AG04449 (cell line): ENCODE measurements around the gene ZBTB32.

ENCODE experiments used
- CTCF ChIA-PET: fragments of 350-600 bp; formaldehyde crosslinking; extraction: SDS; loops from one replicate; lab custom pipeline; 2021; ENCODE audit warnings: antibody characterized with exemption; lab: Yijun Ruan, JAX
- POLR2A ChIA-PET: fragments of 400-600, 350-600 bp; formaldehyde crosslinking; extraction: SDS; loops from one replicate; lab custom pipeline; 2020; ENCODE audit warnings: antibody characterized with exemption, inconsistent platforms; lab: Yijun Ruan, JAX
- DNase-seq: peaks from one replicate; pipeline ENCODE4 v3.0.0-alpha.2; 2010; ENCODE audit warnings: low read depth, low spot score
- H3K4me3 ChIP-seq: 2 replicates; pipeline ENCODE4 v1.5.1; 2011; ENCODE audit warnings: low read depth, mild to moderate bottlenecking, control low read depth, low read length
- TF ChIP-seq, protein P1 (sequence below): IDR thresholded peaks from one replicate; pipeline ENCODE4 v1.5.1; 2011; ENCODE audit warnings: mild to moderate bottlenecking, moderate library complexity, low read length, control low read depth, inconsistent platforms; ENCODE audit not compliant: insufficient read depth; ENCODE audit errors: missing control alignments

The ZBTB32 gene

DNA sequence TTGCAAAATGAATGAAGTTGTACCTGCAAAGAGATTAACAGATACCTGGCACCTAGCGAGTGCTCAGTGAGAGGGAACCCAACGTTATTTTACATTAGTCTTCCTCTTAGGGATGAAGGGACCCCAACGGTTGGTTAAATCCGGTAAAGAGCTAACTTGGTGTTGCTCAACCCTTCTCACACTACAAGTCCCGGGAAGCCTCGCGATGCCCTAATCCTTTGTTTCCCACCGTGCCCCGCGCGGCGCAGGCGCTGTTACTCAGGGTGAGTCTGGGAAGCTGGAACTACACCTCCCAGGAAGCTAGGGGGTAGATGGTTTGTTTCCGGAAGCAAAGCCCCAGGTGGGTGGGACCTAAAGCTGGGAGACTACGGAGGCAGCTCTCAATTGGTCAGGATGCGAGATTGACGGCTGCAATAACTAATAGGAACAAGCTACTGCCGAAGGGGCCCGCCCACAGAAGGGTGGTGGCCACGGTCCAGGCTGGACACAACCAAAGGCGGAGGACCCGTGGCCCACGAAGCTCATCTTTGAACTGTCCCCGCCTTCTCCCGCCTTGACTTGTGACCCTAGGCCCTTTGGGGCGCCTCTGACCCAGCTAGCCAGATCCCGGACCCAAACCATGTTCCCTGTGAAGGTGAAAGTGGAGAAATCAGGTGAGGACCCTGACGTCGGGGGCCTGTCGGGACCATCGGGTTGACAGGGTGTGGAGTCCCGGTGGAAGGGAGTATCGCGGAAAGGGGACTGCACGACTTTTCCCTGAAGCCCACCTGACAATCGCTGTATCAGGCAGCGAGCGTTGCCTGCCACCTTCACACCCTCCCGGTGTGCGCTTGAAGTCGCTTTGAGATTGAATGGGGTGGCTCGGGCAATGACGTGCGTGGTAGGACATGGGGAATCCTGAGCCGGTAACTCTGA is 44.0 kb downstream of the ZBTB32 start, which contains the start of gene LIN37:
Gene LIN37 (plus strand): TSS at position 471 of the 915 bp plus-strand sequence. CDS start 149 bp downstream, at position 620.
- ChIA-PET CTCF (interaction anchor here (0.8 to 1.6 kb wide), 5 partner anchors 8 to 183 kb away, joined by 3 to 5 read pairs (median 3); no protein-coding TSS in a partner anchor), POLR2A (interaction anchor here (0.8 to 1.3 kb wide), 6 partner anchors 8 to 100 kb away, joined by 3 to 14 read pairs (median 4); partner anchors contain the start of genes COX6B1, HSPB6 and PROSER3)
- H3K4me3 ChIP-seq, result peak within 1 kb of the TSS; percentile 100
- TF ChIP-seq, protein P1, sequence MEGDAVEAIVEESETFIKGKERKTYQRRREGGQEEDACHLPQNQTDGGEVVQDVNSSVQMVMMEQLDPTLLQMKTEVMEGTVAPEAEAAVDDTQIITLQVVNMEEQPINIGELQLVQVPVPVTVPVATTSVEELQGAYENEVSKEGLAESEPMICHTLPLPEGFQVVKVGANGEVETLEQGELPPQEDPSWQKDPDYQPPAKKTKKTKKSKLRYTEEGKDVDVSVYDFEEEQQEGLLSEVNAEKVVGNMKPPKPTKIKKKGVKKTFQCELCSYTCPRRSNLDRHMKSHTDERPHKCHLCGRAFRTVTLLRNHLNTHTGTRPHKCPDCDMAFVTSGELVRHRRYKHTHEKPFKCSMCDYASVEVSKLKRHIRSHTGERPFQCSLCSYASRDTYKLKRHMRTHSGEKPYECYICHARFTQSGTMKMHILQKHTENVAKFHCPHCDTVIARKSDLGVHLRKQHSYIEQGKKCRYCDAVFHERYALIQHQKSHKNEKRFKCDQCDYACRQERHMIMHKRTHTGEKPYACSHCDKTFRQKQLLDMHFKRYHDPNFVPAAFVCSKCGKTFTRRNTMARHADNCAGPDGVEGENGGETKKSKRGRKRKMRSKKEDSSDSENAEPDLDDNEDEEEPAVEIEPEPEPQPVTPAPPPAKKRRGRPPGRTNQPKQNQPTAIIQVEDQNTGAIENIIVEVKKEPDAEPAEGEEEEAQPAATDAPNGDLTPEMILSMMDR, result no peak
- DNase-seq, result peak; percentile 98

GRCh38 chr19:35750167-35750566 is 45.8 kb downstream of the ZBTB32 start:
- no peak for DNase-seq
- CTCF ChIA-PET, result interaction anchor here (1.0 kb wide), 1 partner anchor 10 kb away, joined by 3 read pairs; no protein-coding TSS in a partner anchor
- TF ChIP-seq, protein P1, result no peak
- POLR2A ChIA-PET, result no interaction called here
- H3K4me3 ChIP-seq, result no peak overlapping the region

DNA sequence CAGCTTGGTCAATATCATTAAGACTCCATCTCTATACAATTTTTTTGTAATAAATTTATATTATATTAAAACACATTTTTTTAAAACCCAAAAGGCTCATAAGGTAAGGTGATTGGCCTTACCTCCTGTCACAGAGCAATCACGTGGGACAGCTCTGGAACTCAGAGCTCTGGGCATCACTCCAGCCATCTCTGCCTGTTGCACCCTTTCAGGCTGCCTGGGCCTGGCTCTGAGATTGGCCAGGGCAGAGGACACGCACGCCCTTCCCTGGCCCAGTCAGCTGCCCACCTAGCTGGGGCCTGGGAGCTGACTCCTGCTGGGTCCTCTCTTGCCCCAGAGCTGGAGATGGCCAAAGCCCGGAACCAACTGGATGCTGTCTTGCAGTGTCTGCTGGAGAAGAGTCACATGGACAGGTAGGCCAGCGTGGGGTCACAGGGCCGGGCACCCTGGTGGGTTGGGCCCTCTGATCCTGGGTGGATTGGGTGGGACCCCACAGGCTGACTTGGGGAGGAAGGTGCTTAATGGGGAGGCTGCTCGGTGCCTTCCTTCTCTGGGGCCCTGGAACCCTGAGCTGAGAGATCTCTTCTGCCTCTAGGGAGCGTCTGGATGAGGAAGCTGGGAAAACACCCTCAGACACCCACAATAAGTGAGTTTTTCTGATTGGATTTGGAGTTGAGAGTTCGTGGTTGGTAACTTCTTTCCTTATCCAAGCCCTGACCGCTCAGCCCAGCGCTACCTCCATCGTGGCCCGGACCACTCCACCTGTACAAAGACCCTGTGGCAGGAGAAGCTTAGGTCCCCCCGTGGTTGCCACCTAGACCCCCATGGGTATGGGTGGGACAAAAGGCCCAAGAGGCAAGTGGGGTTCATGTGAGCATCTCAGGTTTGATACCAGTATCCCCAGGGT is 47.7 kb downstream of the ZBTB32 start:
- CTCF ChIA-PET, result no interaction called here
- no peak for DNase-seq
- no peak overlapping the region for H3K4me3 ChIP-seq
- TF ChIP-seq, protein P1, result no peak
- POLR2A ChIA-PET, result no interaction called here

- POLR2A ChIA-PET, result no interaction called here
- no peak for DNase-seq
- TF ChIP-seq, protein P1, result no peak
- CTCF ChIA-PET, result no interaction called here
- H3K4me3 ChIP-seq, result no peak overlapping the region
Measured at GRCh38 chr19:35752746-35753350, 48.5 kb downstream of the ZBTB32 start.

DNA sequence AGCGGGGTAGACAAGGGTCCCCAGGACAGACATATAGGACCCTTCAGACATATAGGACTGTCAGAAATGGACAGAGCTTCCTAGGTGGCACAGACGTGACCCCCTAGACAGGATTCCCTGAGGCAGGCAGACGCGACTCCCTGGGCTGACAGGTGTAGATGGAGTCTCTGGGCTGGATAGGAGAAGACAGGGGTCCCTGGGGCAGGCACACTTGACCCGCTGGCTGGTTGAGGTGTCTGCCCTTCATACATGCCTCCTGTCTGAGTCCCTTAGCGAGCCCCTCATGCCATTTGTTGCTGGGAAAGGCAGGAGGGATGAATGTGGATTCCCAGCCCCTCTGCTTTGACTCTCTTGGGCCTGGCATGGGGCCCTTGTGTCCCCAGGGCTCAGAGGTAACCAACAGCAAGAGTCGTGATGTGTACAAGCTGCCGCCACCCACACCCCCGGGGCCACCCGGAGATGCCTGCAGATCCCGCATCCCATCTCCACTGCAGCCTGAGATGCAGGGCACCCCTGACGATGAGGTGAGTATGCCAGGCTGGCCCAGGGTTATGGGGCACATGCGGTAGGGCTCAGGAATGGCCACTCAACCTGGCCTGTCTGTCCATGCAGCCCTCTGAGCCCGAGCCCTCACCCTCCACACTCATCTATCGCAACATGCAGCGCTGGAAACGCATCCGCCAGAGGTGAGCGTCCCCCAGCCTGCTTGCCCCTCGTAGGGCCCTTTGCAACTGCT is 49.4 kb downstream of the ZBTB32 start:
- DNase-seq, result no peak
- ChIA-PET POLR2A (interaction anchor here (0.7 kb wide), 1 partner anchor 14 kb away, joined by 3 read pairs; no protein-coding TSS in a partner anchor), CTCF (no interaction called here)
- TF ChIP-seq, protein P1, result no peak
- H3K4me3 ChIP-seq, result no peak overlapping the region
